Measurements from ENCODE around the gene CES1.
"Not testable (repeated sequence)": the region's sequence is repeated elsewhere in the genome, so short reads cannot be mapped to it uniquely, and the experiment has no call there.

CES1 gene

GRCh38 chr16:55809851-55810250, 23.0 kb downstream of the CES1 start:
- DNase-seq (ENCODE audit: low spot score), result no peak
- TF ChIP-seq CTCF (IDR thresholded peaks at IDR 0.05; ENCODE audit: extremely low read depth, missing control alignments), result no peak

- DNase-seq (ENCODE audit: low spot score), result no peak
Observed at GRCh38 chr16:55809386-55809785, 23.5 kb downstream of the CES1 start.

GRCh38 chr16:55808286-55808685, 24.6 kb downstream of the CES1 start:
- DNase-seq (ENCODE audit: low spot score), result not testable (repeated sequence)

More at GRCh38 chr16:55809386-55809785, 23.5 kb downstream of the CES1 start:
- TF ChIP-seq CTCF (IDR thresholded peaks at IDR 0.05; ENCODE audit: extremely low read depth, missing control alignments), result no peak

GRCh38 chr16:55805104-55805503, 27.8 kb downstream of the CES1 start:
- not testable (repeated sequence) for DNase-seq (ENCODE audit: low spot score)

GRCh38 chr16:55803681-55804080, 29.2 kb downstream of the CES1 start:
- not testable (repeated sequence) for DNase-seq (ENCODE audit: low spot score)

- not testable (repeated sequence) for DNase-seq (ENCODE audit: low spot score)
Observed at GRCh38 chr16:55792934-55793374, 39.9 kb downstream of the CES1 start.

GRCh38 chr16:55791512-55791911, 41.4 kb downstream of the CES1 start:
- DNase-seq (ENCODE audit: low spot score), result not testable (repeated sequence)

- not testable (repeated sequence) for DNase-seq (ENCODE audit: low spot score)
Observed at GRCh38 chr16:55790240-55790639, 42.7 kb downstream of the CES1 start.

GRCh38 chr16:55782793-55783091, 50.2 kb downstream of the CES1 start:
- DNase-seq (ENCODE audit: low spot score), result not testable (repeated sequence)

GRCh38 chr16:55782091-55782792, 50.7 kb downstream of the CES1 start:
- not testable (repeated sequence) for DNase-seq (ENCODE audit: low spot score)

GRCh38 chr16:55781456-55781855, 51.4 kb downstream of the CES1 start:
- DNase-seq (ENCODE audit: low spot score), result not testable (repeated sequence)

- DNase-seq (ENCODE audit: low spot score), result not testable (repeated sequence)
Observed at GRCh38 chr16:55780095-55780407, 52.8 kb downstream of the CES1 start.

GRCh38 chr16:55779402-55780094, 53.3 kb downstream of the CES1 start:
- TF ChIP-seq CTCF (IDR thresholded peaks at IDR 0.05; ENCODE audit: extremely low read depth, missing control alignments), result no peak
- no peak for DNase-seq (ENCODE audit: low spot score)

Data from GM20000 (cell line).